Panc1 (cell line): ENCODE results near the gene FOXG1. TPM values are rescaled to one million over a fixed set of nuclear protein-coding genes. Genes with fewer than 3 reads are reported as not detected.

ENCODE experiments used
- ATAC-seq: fragments of 200-7000 bp; cut with Tn5 transposase; 2 replicates; pipeline ENCODE4 v1.9.1; 2020; ENCODE audit warnings: mild to moderate bottlenecking, moderate library complexity
- BruUV-seq: library from RNA; stranded (reverse); fragments of 400-500 nt; replicated peaks from 2 replicates; lab custom pipeline; 2021; lab: Mats Ljungman, UMichigan
- CTCF ChIA-PET: fragments of 300-600 bp; sonication (Branson Sonifier 250); formaldehyde crosslinking; loops from one replicate; lab custom pipeline; 2022; ENCODE audit warnings: antibody characterized with exemption; lab: Charles Lee
- POLR2A ChIA-PET: fragments of 300-600 bp; sonication (Branson Sonifier 250); formaldehyde crosslinking; loops from one replicate; lab custom pipeline; 2022; ENCODE audit warnings: antibody characterized with exemption; lab: Charles Lee
- DNase-seq: peaks from one replicate; pipeline ENCODE4 v3.0.0-alpha.2; 2010; ENCODE audit warnings: low read depth, low spot score
- H3K27ac ChIP-seq: 2 replicates; pipeline ENCODE4 v1.5.1; 2011; ENCODE audit warnings: mild to moderate bottlenecking, low read length, inconsistent platforms
- H3K27me3 ChIP-seq: fragments of 200-500 bp; sonication (Bioruptor generic); 2 replicates; pipeline ENCODE4 v1.6.0; 2014; ENCODE audit warnings: low read length, inconsistent platforms; ENCODE audit not compliant: control insufficient read depth, insufficient read depth
- H3K36me3 ChIP-seq: fragments of 200-500 bp; sonication (Bioruptor generic); 2 replicates; pipeline ENCODE4 v1.5.1; 2014; ENCODE audit warnings: inconsistent platforms, mild to moderate bottlenecking, low read length, moderate library complexity; ENCODE audit not compliant: control insufficient read depth, insufficient read depth
- H3K4me1 ChIP-seq: 2 replicates; pipeline ENCODE4 v1.5.1; 2011; ENCODE audit warnings: inconsistent platforms, mild to moderate bottlenecking, low read length, moderate library complexity; ENCODE audit not compliant: control insufficient read depth, insufficient read depth
- H3K4me3 ChIP-seq, 2 experiments: 2 replicates each; pipeline ENCODE4 v1.5.1; 2011 to 2012; ENCODE audit warnings: low read depth in 2 of 2, low read length in 2 of 2, mild to moderate bottlenecking in 2 of 2, inconsistent platforms in 1 of 2, moderate library complexity in 1 of 2
- H3K9me3 ChIP-seq: fragments of 200-500 bp; sonication (Bioruptor generic); 2 replicates; pipeline ENCODE4 v1.5.1; 2014; ENCODE audit warnings: low read depth, mild to moderate bottlenecking, inconsistent platforms, low read length, moderate library complexity; ENCODE audit not compliant: control insufficient read depth, insufficient read depth
- POLR2AphosphoS5 ChIP-seq: IDR thresholded peaks from 2 replicates; pipeline ENCODE4 v1.6.1; 2012; ENCODE audit warnings: mild to moderate bottlenecking, low read depth, low read length, moderate library complexity
- SIN3A ChIP-seq: IDR thresholded peaks from 2 replicates; pipeline ENCODE4 v1.6.1; 2012; ENCODE audit warnings: low read depth, mild to moderate bottlenecking, low read length, moderate library complexity, borderline replicate concordance; ENCODE audit not compliant: insufficient read depth
- TCF7L2 ChIP-seq: IDR thresholded peaks from 2 replicates; pipeline ENCODE4 v1.6.1; 2011; ENCODE audit warnings: mild to moderate bottlenecking, low read depth, low read length, inconsistent platforms
- in situ Hi-C: cut with HindIII; loops from 2 replicates; pipeline ENCODE4 v1.10.0; 2016; ENCODE audit warnings: low sequenced_read_pairs, low pct_unique_long_range_greater_than_20kb
- intact Hi-C: fragments of 100-400 bp; cut with micrococcal nuclease; formaldehyde crosslinking; loops from one replicate; pipeline ENCODE4 v1.10.0; 2022; ENCODE audit not compliant: unreplicated experiment
- total RNA-seq: library from RNA; stranded (reverse); gene quantifications from one replicate; pipeline ENCODE4 v1.2.1, GENCODE V29; 2021; ENCODE audit not compliant: unreplicated experiment
- TF ChIP-seq, protein P1 (sequence below): fragments of 450-650 bp; IDR thresholded peaks from 2 replicates; pipeline ENCODE4 v1.5.1; 2017; ENCODE audit warnings: mild to moderate bottlenecking
- TF ChIP-seq, protein P2 (sequence below), 2 experiments: IDR thresholded peaks; 2 replicates each; pipeline ENCODE4 v1.6.1; 2011 to 2012; ENCODE audit warnings: low read depth in 2 of 2, control low read depth in 1 of 2, low read length in 1 of 2, mild to moderate bottlenecking in 1 of 2, moderate library complexity in 1 of 2; ENCODE audit not compliant: insufficient read depth in 1 of 2

Gene FOXG1
- total RNA-seq, 1 experiment from 2014 or later: not detected

DNA sequence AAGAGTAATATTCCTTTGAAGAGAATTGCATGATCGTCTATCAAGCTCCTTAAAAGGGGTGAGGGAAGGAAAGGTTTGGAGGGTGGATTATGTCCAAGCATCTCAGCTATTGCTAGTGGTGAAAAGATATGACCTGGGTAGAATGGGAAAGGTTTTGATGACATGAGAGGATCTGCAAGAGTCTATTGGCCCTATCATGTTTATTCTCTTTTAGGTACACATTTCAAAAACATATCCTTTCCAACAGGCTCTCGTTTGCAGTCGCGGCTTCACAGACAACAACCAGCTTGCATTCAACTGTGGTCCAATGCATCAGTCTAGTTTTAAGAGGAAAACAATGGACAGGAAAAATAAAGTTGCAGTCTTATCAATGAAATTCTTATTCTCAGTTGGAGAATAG lies 17.1 kb downstream of the FOXG1 start:
- ATAC-seq (no peak), DNase-seq (no peak)
- H3K9me3 ChIP-seq: no peaks in the 10 kb centered on the region
- no peak overlapping the region for H3K4me3 ChIP-seq
- TF ChIP-seq, protein P1, sequence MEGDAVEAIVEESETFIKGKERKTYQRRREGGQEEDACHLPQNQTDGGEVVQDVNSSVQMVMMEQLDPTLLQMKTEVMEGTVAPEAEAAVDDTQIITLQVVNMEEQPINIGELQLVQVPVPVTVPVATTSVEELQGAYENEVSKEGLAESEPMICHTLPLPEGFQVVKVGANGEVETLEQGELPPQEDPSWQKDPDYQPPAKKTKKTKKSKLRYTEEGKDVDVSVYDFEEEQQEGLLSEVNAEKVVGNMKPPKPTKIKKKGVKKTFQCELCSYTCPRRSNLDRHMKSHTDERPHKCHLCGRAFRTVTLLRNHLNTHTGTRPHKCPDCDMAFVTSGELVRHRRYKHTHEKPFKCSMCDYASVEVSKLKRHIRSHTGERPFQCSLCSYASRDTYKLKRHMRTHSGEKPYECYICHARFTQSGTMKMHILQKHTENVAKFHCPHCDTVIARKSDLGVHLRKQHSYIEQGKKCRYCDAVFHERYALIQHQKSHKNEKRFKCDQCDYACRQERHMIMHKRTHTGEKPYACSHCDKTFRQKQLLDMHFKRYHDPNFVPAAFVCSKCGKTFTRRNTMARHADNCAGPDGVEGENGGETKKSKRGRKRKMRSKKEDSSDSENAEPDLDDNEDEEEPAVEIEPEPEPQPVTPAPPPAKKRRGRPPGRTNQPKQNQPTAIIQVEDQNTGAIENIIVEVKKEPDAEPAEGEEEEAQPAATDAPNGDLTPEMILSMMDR: no peak
- no peak for TF ChIP-seq POLR2AphosphoS5
- no peak for TF ChIP-seq TCF7L2
- no peak for TF ChIP-seq SIN3A
- in situ Hi-C loops: no loop called here
- CTCF ChIA-PET: no interaction called here
- H3K27me3 ChIP-seq: peaks cover 2% of the 10 kb centered on the region; the same call in 1 of the 2 replicates
- POLR2A ChIA-PET: no interaction called here
- intact Hi-C loops: no loop called here
- no peaks in the 10 kb centered on the region for H3K36me3 ChIP-seq
- no peak overlapping the region for H3K27ac ChIP-seq
- H3K4me1 ChIP-seq: no peaks in the 10 kb centered on the region
- no TSS peak for BruUV-seq

DNA sequence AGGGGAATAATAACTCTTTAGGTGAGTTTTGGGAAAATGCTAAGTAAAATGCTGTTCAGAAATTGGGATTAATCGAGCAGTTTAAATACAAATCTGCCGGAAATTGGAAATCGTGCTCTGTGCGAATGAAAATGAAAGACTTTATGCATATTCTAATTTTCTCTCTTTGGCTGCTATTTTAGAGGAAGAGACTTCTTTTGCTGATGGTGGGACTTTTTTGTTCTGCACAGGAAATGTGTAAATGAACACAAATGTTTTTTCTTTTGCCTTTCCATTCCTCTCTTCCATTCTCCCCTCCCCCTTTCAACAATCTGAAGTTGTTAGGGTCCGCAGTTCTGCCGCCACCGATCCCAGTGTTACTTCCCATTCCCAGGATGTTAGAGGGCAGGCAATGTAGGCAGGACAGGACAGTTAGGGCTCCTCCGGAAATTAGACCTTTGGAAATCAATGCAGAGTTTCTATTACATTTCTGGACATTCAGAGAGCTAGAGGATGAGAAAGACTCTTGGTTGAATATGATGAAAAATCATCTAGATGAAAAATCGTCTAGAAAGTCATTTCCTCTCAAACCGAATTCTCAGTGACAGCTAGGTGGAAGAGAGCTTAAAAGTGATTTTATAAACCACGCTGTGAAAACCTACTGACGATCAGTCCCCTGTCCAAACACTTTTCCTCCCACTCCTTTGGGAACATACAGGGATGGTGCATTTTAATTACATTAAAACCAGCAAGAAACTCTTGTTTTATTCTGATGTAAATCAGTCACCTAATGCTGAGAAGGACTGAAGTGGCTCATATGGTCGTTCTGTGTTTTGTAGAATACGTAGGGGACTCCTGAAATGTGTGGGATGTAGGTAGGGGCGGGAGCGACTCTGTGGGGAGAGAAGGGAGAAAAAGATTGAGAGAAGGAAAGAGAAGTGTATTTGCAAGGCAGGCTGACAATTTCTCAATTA lies 17.8 kb downstream of the FOXG1 start:
- no peaks in the 10 kb centered on the region for H3K27me3 ChIP-seq
- ATAC-seq: no peak
- no peaks in the 10 kb centered on the region for H3K9me3 ChIP-seq
- H3K4me3 ChIP-seq: no peak overlapping the region
- H3K36me3 ChIP-seq: no peaks in the 10 kb centered on the region
- CTCF ChIA-PET: no interaction called here
- no peak for TF ChIP-seq POLR2AphosphoS5
- TF ChIP-seq, protein P2, sequence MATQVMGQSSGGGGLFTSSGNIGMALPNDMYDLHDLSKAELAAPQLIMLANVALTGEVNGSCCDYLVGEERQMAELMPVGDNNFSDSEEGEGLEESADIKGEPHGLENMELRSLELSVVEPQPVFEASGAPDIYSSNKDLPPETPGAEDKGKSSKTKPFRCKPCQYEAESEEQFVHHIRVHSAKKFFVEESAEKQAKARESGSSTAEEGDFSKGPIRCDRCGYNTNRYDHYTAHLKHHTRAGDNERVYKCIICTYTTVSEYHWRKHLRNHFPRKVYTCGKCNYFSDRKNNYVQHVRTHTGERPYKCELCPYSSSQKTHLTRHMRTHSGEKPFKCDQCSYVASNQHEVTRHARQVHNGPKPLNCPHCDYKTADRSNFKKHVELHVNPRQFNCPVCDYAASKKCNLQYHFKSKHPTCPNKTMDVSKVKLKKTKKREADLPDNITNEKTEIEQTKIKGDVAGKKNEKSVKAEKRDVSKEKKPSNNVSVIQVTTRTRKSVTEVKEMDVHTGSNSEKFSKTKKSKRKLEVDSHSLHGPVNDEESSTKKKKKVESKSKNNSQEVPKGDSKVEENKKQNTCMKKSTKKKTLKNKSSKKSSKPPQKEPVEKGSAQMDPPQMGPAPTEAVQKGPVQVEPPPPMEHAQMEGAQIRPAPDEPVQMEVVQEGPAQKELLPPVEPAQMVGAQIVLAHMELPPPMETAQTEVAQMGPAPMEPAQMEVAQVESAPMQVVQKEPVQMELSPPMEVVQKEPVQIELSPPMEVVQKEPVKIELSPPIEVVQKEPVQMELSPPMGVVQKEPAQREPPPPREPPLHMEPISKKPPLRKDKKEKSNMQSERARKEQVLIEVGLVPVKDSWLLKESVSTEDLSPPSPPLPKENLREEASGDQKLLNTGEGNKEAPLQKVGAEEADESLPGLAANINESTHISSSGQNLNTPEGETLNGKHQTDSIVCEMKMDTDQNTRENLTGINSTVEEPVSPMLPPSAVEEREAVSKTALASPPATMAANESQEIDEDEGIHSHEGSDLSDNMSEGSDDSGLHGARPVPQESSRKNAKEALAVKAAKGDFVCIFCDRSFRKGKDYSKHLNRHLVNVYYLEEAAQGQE (IDR thresholded peaks at IDR 0.05; ENCODE audit: insufficient read depth in 1 of 2, low read depth in 2 of 2, low read length in 1 of 2): no peak
- TF ChIP-seq TCF7L2: no peak
- no peak for TF ChIP-seq SIN3A
- TF ChIP-seq, protein P1: no peak
- no peaks in the 10 kb centered on the region for H3K4me1 ChIP-seq
- H3K27ac ChIP-seq: no peak overlapping the region
- DNase-seq: no peak
- intact Hi-C loops (no loop called here), in situ Hi-C loops (no loop called here)
- no TSS peak for BruUV-seq
- POLR2A ChIA-PET: no interaction called here
